Bronchial epithelial cell (primary cell): ENCODE data around the gene OPN1MW3. TPM values are rescaled to one million over a fixed set of nuclear protein-coding genes. Genes with fewer than 3 reads are reported as not detected.

ENCODE experiments used
- DNase-seq: peaks from one replicate; pipeline ENCODE4 v3.0.0-alpha.2; 2010; ENCODE audit warnings: low read depth
- FAIRE-seq: peaks from 2 replicates; lab custom pipeline; 2011; peaks lifted over from hg19 to GRCh38; lab: Jason Lieb, UNC
- H3K27me3 ChIP-seq: 2 replicates; pipeline ENCODE4 v1.5.1; 2011; ENCODE audit warnings: low read length; ENCODE audit not compliant: control insufficient read depth, insufficient read depth
- H3K36me3 ChIP-seq: 2 replicates; pipeline ENCODE4 v1.5.1; 2011; ENCODE audit warnings: low read length; ENCODE audit not compliant: control insufficient read depth, insufficient read depth
- H3K4me3 ChIP-seq: 2 replicates; pipeline ENCODE4 v1.5.1; 2011; ENCODE audit warnings: mild to moderate bottlenecking, low read depth, low read length, control low read depth
- total RNA-seq: library from RNA; depleted of rRNA; stranded (reverse); fragments of >200 nt; gene quantifications from 2 replicates; pipeline ENCODE4 v1.2.1, GENCODE V29; 2014
- TF ChIP-seq, protein P1 (sequence below): IDR thresholded peaks from 2 replicates; pipeline ENCODE4 v1.5.1; 2011; ENCODE audit warnings: mild to moderate bottlenecking, moderate library complexity, low read length, control low read depth, inconsistent platforms; ENCODE audit not compliant: insufficient read depth, severe bottlenecking

OPN1MW3 gene
- total RNA-seq, 1 donor from 2014 or later = not detected

DNA sequence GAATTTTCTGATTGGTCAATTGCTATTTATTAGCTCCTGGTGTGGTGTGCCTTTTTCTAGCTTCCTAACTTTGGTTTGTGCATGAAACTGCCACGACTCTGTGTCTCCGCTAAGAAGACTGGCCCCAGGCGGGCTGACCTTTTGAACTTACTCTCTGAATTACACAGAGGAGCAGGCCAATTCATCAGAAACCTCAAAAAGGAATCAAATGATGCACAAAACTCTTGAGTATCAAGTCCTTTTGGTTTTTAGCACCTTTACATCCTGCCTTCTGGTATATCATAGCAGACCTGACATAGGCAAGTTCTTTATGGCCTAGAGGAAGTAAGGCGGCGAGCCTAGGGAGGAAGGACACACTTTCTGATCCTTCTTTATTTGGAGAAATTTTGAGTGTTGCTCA is 55.8 kb downstream of the OPN1MW3 start:
- Histone ChIP-seq H3K27me3 (no peaks in the 10 kb centered on the region), H3K36me3 (no peaks in the 10 kb centered on the region), H3K4me3 (no peak overlapping the region)
- TF ChIP-seq, protein P1, sequence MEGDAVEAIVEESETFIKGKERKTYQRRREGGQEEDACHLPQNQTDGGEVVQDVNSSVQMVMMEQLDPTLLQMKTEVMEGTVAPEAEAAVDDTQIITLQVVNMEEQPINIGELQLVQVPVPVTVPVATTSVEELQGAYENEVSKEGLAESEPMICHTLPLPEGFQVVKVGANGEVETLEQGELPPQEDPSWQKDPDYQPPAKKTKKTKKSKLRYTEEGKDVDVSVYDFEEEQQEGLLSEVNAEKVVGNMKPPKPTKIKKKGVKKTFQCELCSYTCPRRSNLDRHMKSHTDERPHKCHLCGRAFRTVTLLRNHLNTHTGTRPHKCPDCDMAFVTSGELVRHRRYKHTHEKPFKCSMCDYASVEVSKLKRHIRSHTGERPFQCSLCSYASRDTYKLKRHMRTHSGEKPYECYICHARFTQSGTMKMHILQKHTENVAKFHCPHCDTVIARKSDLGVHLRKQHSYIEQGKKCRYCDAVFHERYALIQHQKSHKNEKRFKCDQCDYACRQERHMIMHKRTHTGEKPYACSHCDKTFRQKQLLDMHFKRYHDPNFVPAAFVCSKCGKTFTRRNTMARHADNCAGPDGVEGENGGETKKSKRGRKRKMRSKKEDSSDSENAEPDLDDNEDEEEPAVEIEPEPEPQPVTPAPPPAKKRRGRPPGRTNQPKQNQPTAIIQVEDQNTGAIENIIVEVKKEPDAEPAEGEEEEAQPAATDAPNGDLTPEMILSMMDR = no peak
- DNase-seq (no peak), FAIRE-seq (no peak)

DNA sequence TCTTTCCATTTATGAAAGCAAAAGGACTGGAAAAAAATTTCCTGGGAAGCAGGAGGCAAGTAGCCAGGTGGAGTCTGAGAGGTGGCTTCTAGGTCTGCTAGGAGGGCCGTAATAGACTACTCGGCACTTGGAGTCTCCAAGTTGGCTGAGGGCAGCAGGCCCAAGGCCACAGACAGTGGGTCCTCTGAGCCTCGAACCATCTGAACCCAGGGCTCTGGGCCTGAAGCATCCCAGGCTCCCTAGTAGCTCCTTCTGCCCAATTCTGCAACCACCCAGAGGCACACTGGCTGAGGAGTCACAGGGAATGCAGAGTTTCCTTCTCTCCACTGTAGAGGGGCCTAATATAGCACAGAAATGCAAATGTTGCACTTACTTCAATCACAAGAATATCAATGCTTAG is 58.0 kb downstream of the OPN1MW3 start:
- TF ChIP-seq, protein P1 = no peak
- Histone ChIP-seq H3K4me3 (no peak overlapping the region), H3K27me3 (no peaks in the 10 kb centered on the region), H3K36me3 (no peaks in the 10 kb centered on the region)
- FAIRE-seq (no peak), DNase-seq (no peak)

GRCh38 chrX:154317391-154317995 is 60.1 kb downstream of the OPN1MW3 start:
- TF ChIP-seq, protein P1 = peak; percentile 42
- no peaks in the 10 kb centered on the region for H3K27me3 ChIP-seq
- H3K4me3 ChIP-seq = no peak overlapping the region
- FAIRE-seq (no peak), DNase-seq (peak; percentile 6)
- no peaks in the 10 kb centered on the region for H3K36me3 ChIP-seq

DNA sequence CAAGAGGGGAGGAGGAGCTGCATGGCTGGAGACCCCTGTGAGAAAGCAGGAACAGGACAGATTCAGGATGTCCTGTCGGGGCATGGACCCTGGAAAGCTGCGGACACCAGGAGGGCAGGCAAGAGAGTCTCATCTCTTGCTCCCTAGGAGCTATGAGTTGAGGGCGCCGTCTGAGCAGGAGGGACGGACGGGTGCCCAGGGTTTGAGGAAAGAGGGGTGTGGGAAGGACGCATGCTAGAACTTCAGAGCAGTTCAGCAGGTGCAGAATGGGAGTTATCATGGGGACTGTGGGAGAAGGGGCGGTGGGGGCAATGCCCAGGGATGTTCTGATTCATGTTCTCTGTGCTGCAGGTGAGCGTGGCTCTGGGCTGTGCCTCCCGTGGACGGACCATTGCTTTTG is 63.0 kb downstream of the OPN1MW3 start:
- no peaks in the 10 kb centered on the region for H3K36me3 ChIP-seq
- TF ChIP-seq, protein P1 = no peak
- peaks cover 9% of the 10 kb centered on the region for H3K27me3 ChIP-seq
- DNase-seq = no peak
- FAIRE-seq = no peak
- no peak overlapping the region for H3K4me3 ChIP-seq

Other genes with a start within 250 kb of the OPN1MW3 start
- gene IRAK1, start 237.7 kb upstream of the OPN1MW3 start, total RNA-seq = 114 and 119 TPM in 2 replicates
- 21.1 and 28.9 TPM in 2 replicates for gene MECP2, start 159.9 kb upstream of the OPN1MW3 start, total RNA-seq
- not detected in 2 replicates for gene OPN1LW, start 113.3 kb upstream of the OPN1MW3 start, total RNA-seq
- gene OPN1MW, start 75.0 kb upstream of the OPN1MW3 start, total RNA-seq = not detected in 2 replicates
- gene OPN1MW2, start 37.8 kb upstream of the OPN1MW3 start, total RNA-seq = not detected in 2 replicates
- gene TEX28, start 37.5 kb downstream of the OPN1MW3 start, total RNA-seq = not detected in 2 replicates
- gene TKTL1, start 38.2 kb downstream of the OPN1MW3 start, total RNA-seq = not detected in 2 replicates
- 676 and 858 TPM in 2 replicates for gene FLNA, start 117.1 kb downstream of the OPN1MW3 start, total RNA-seq
- gene EMD, start 121.7 kb downstream of the OPN1MW3 start, total RNA-seq = 16.1 and 27.3 TPM in 2 replicates
- gene RPL10, start 140.8 kb downstream of the OPN1MW3 start, total RNA-seq = 2,240 and 6,023 TPM in 2 replicates
- 38.7 and 70.7 TPM in 2 replicates for gene DNASE1L1, start 151.7 kb downstream of the OPN1MW3 start, total RNA-seq
- 20.6 and 22.4 TPM in 2 replicates for gene TAFAZZIN, start 154.0 kb downstream of the OPN1MW3 start, total RNA-seq
- gene ATP6AP1, start 171.1 kb downstream of the OPN1MW3 start, total RNA-seq = 44.0 and 51.7 TPM in 2 replicates
- gene GDI1, start 179.6 kb downstream of the OPN1MW3 start, total RNA-seq = 87.2 and 98.5 TPM in 2 replicates
- 88.5 and 90.4 TPM in 2 replicates for gene FAM50A, start 186.6 kb downstream of the OPN1MW3 start, total RNA-seq
- gene PLXNA3, start 200.7 kb downstream of the OPN1MW3 start, total RNA-seq = 6.1 and 8.7 TPM in 2 replicates
- 7.2 and 14.7 TPM in 2 replicates for gene LAGE3, start 221.7 kb downstream of the OPN1MW3 start, total RNA-seq
- gene UBL4A, start 229.0 kb downstream of the OPN1MW3 start, total RNA-seq = 36.6 and 59.2 TPM in 2 replicates
- gene SLC10A3, start 233.0 kb downstream of the OPN1MW3 start, total RNA-seq = 7.4 and 13.4 TPM in 2 replicates